OCI-LY1 (cell line): ENCODE measurements around the gene FASTKD1.
"Not testable (repeated sequence)": the region's sequence is repeated elsewhere in the genome, so short reads cannot be mapped to it uniquely, and the experiment has no call there.

ENCODE experiments used
- H2AFZ ChIP-seq: fragments of 200-600 bp; sonication (generic), shearing (Covaris generic); 2 replicates; pipeline ENCODE4 v1.6.0; 2014; ENCODE audit warnings: antibody characterized with exemption, mild to moderate bottlenecking, low read length
- H3F3A ChIP-seq: fragments of 200-600 bp; sonication (generic), shearing (Covaris generic); 2 replicates; pipeline ENCODE4 v1.6.0; 2014; ENCODE audit warnings: mild to moderate bottlenecking, antibody characterized with exemption, low read length, moderate library complexity; ENCODE audit not compliant: insufficient read depth
- H3K27ac ChIP-seq: fragments of 200-600 bp; sonication (generic); 2 replicates; pipeline ENCODE4 v1.5.1; 2014; ENCODE audit warnings: low read length, mixed run types, mild to moderate bottlenecking, low read depth; ENCODE audit not compliant: poor library complexity, severe bottlenecking
- H3K27me3 ChIP-seq: fragments of 200-600 bp; sonication (generic); 2 replicates; pipeline ENCODE4 v1.6.0; 2014; ENCODE audit warnings: antibody characterized with exemption, mild to moderate bottlenecking, low read length, moderate library complexity; ENCODE audit not compliant: insufficient read depth
- H3K36me3 ChIP-seq: fragments of 200-600 bp; sonication (generic); 2 replicates; pipeline ENCODE4 v1.6.1; 2014; ENCODE audit warnings: mild to moderate bottlenecking, antibody characterized with exemption, low read length, moderate library complexity, mixed read lengths; ENCODE audit not compliant: insufficient read depth
- H3K4me1 ChIP-seq: fragments of 200-600 bp; sonication (generic); 2 replicates; pipeline ENCODE4 v1.5.1; 2014; ENCODE audit warnings: mild to moderate bottlenecking, low read length, moderate library complexity; ENCODE audit not compliant: insufficient read depth, severe bottlenecking
- H3K4me2 ChIP-seq: fragments of 200-600 bp; sonication (generic), shearing (Covaris generic); 2 replicates; pipeline ENCODE4 v1.6.1; 2014; ENCODE audit warnings: low read length
- H3K4me3 ChIP-seq: fragments of 200-600 bp; sonication (generic); 2 replicates; pipeline ENCODE4 v1.5.1; 2014; ENCODE audit warnings: low read length, low read depth, mild to moderate bottlenecking, mixed read lengths; ENCODE audit not compliant: poor library complexity, severe bottlenecking
- H3K79me2 ChIP-seq: fragments of 200-600 bp; shearing (Covaris generic); 2 replicates; pipeline ENCODE4 v1.6.1; 2016; ENCODE audit warnings: mixed run types, low read length, mixed read lengths; ENCODE audit not compliant: insufficient read depth
- H3K9ac ChIP-seq: fragments of 200-600 bp; sonication (generic), shearing (Covaris generic); 2 replicates; pipeline ENCODE4 v1.6.1; 2014; ENCODE audit warnings: mild to moderate bottlenecking, low read length, mixed read lengths
- H3K9me2 ChIP-seq: fragments of 200-600 bp; sonication (generic), shearing (Covaris generic); 2 replicates; pipeline ENCODE4 v1.6.1; 2014; ENCODE audit warnings: low read depth, mild to moderate bottlenecking, low read length, mixed read lengths
- H3K9me3 ChIP-seq: fragments of 200-600 bp; shearing (Covaris generic); 2 replicates; pipeline ENCODE4 v1.6.1; 2014; ENCODE audit warnings: low read length, mixed read lengths
- H4K20me1 ChIP-seq: fragments of 200-600 bp; sonication (generic), shearing (Covaris generic); 2 replicates; pipeline ENCODE4 v1.6.0; 2016; ENCODE audit warnings: mild to moderate bottlenecking, low read length; ENCODE audit not compliant: insufficient read depth
- CTCF ChIP-seq: fragments of 200-600 bp; sonication (generic), shearing (Covaris generic); IDR thresholded peaks from 2 replicates; pipeline ENCODE4 v1.5.1; 2017; ENCODE audit warnings: mild to moderate bottlenecking, antibody characterized with exemption, low read length, moderate library complexity, mixed read lengths
- EZH2 ChIP-seq: fragments of 200-600 bp; sonication (generic), shearing (Covaris generic); IDR thresholded peaks from 2 replicates; pipeline ENCODE4 v1.8.0; 2017; ENCODE audit warnings: borderline replicate concordance, mixed run types, mild to moderate bottlenecking, antibody characterized with exemption, low read length, moderate library complexity, mixed read lengths

Gene FASTKD1

GRCh38 chr2:169572821-169573159, 875 bp downstream of the FASTKD1 start:
- Histone ChIP-seq H3K36me3 (no peaks in the 10 kb centered on the region), H3K79me2 (peaks cover 21% of the 10 kb centered on the region), H3K9ac (peak overlapping the region; percentile 82), H3K4me1 (peaks cover 24% of the 10 kb centered on the region), H3K4me2 (peak overlapping the region; percentile 85), H2AFZ (no peak overlapping the region), H3K9me3 (no peaks in the 10 kb centered on the region), H3F3A (no peaks in the 10 kb centered on the region), H3K27me3 (no peaks in the 10 kb centered on the region), H4K20me1 (no peaks in the 10 kb centered on the region), H3K9me2 (no peaks in the 10 kb centered on the region), H3K27ac (peak overlapping the region; percentile 33), H3K4me3 (peak overlapping the region; percentile 90)
- no peak for TF ChIP-seq EZH2
- TF ChIP-seq CTCF: no peak

GRCh38 chr2:169572189-169572588, 1.5 kb downstream of the FASTKD1 start:
- peak overlapping the region; percentile 31 for H3K9ac ChIP-seq
- no peaks in the 10 kb centered on the region for H3K9me2 ChIP-seq
- peak overlapping the region; percentile 90 for H3K4me3 ChIP-seq
- no peak overlapping the region for H3K27ac ChIP-seq
- peak overlapping the region; percentile 57 for H3K4me2 ChIP-seq
- TF ChIP-seq EZH2 (no peak), CTCF (no peak)
- peaks cover 24% of the 10 kb centered on the region for H3K4me1 ChIP-seq
- no peaks in the 10 kb centered on the region for H3K9me3 ChIP-seq
- no peaks in the 10 kb centered on the region for H3F3A ChIP-seq
- no peaks in the 10 kb centered on the region for H3K36me3 ChIP-seq
- H4K20me1 ChIP-seq: no peaks in the 10 kb centered on the region
- peaks cover 21% of the 10 kb centered on the region for H3K79me2 ChIP-seq
- no peaks in the 10 kb centered on the region for H3K27me3 ChIP-seq
- no peak overlapping the region for H2AFZ ChIP-seq

GRCh38 chr2:169571571-169571970, 2.1 kb downstream of the FASTKD1 start:
- Histone ChIP-seq H3K27ac (no peak overlapping the region), H3K9ac (peak overlapping the region; percentile 31; the same call in 1 of the 2 replicates)

GRCh38 chr2:169570752-169571151, 2.9 kb downstream of the FASTKD1 start:
- not testable (repeated sequence) for H3K4me3 ChIP-seq, H3K9me2 ChIP-seq, H2AFZ ChIP-seq, H3F3A ChIP-seq, H3K36me3 ChIP-seq, H3K27me3 ChIP-seq, H3K9me3 ChIP-seq, H3K27ac ChIP-seq, H3K9ac ChIP-seq, H4K20me1 ChIP-seq, H3K4me2 ChIP-seq
- peaks cover 21% of the 10 kb centered on the region for H3K79me2 ChIP-seq
- H3K4me1 ChIP-seq: peaks cover 24% of the 10 kb centered on the region

More at GRCh38 chr2:169571571-169571970, 2.1 kb downstream of the FASTKD1 start:
- Histone ChIP-seq H3K9me2 (no peaks in the 10 kb centered on the region), H3F3A (no peaks in the 10 kb centered on the region), H3K79me2 (peaks cover 21% of the 10 kb centered on the region), H3K4me2 (peak overlapping the region; percentile 57), H3K27me3 (no peaks in the 10 kb centered on the region), H4K20me1 (no peaks in the 10 kb centered on the region), H3K36me3 (no peaks in the 10 kb centered on the region), H2AFZ (no peak overlapping the region), H3K9me3 (no peaks in the 10 kb centered on the region), H3K4me3 (peak overlapping the region; percentile 13), H3K4me1 (peaks cover 24% of the 10 kb centered on the region)
- no peak for TF ChIP-seq EZH2
- no peak for TF ChIP-seq CTCF
